MM.1S (cell line): ENCODE data around the gene SLC37A3.

Experiments used
- DNase-seq: peaks from one replicate; pipeline ENCODE4 v3.0.0-alpha.2; 2015
- H2AFZ ChIP-seq: fragments of 300-600 bp; sonication (generic); 2 replicates; pipeline ENCODE4 v1.6.0; 2016; ENCODE audit warnings: antibody characterized with exemption, low read length
- H3F3A ChIP-seq: fragments of 300-600 bp; sonication (generic); 2 replicates; pipeline ENCODE4 v1.6.1; 2016; ENCODE audit warnings: mild to moderate bottlenecking, antibody characterized with exemption, low read length, moderate library complexity, mixed read lengths; ENCODE audit not compliant: insufficient read depth
- H3K27ac ChIP-seq: fragments of 300-600 bp; sonication (generic); 2 replicates; pipeline ENCODE4 v1.5.1; 2016; ENCODE audit warnings: mild to moderate bottlenecking, low read length
- H3K27me3 ChIP-seq: fragments of 300-600 bp; sonication (generic); replicated peaks from 2 replicates; pipeline ENCODE4 v1.6.0; 2016; ENCODE audit warnings: low read length; ENCODE audit not compliant: insufficient read depth
- H3K36me3 ChIP-seq: fragments of 300-600 bp; sonication (generic); replicated peaks from 2 replicates; pipeline ENCODE4 v1.6.1; 2016; ENCODE audit warnings: mild to moderate bottlenecking, low read length, mixed read lengths; ENCODE audit not compliant: insufficient read depth
- H3K4me1 ChIP-seq: fragments of 300-600 bp; sonication (generic); 2 replicates; pipeline ENCODE4 v1.6.1; 2016; ENCODE audit warnings: low read length, mixed read lengths
- H3K4me2 ChIP-seq: fragments of 300-600 bp; sonication (generic); 2 replicates; pipeline ENCODE4 v1.6.0; 2016; ENCODE audit warnings: low read depth, low read length
- H3K4me3 ChIP-seq: fragments of 300-600 bp; sonication (generic); 2 replicates; pipeline ENCODE4 v1.5.1; 2016; ENCODE audit warnings: low read length, mixed read lengths
- H3K79me2 ChIP-seq: fragments of 300-600 bp; sonication (generic); 2 replicates; pipeline ENCODE4 v1.6.1; 2016; ENCODE audit warnings: mixed run types, low read length, mixed read lengths
- H3K9ac ChIP-seq: fragments of 300-600 bp; sonication (generic); 2 replicates; pipeline ENCODE4 v1.6.1; 2016; ENCODE audit warnings: low read length, mixed read lengths
- H3K9me2 ChIP-seq: fragments of 300-600 bp; sonication (generic); replicated peaks from 2 replicates; pipeline ENCODE4 v1.6.1; 2016; ENCODE audit warnings: mild to moderate bottlenecking, low read length, mixed read lengths; ENCODE audit not compliant: insufficient read depth
- H3K9me3 ChIP-seq: fragments of 300-600 bp; sonication (generic); replicated peaks from 2 replicates; pipeline ENCODE4 v1.6.1; 2016; ENCODE audit warnings: mild to moderate bottlenecking, low read length, mixed read lengths; ENCODE audit not compliant: insufficient read depth
- H4K20me1 ChIP-seq: fragments of 300-600 bp; sonication (generic); 2 replicates; pipeline ENCODE4 v1.6.1; 2016; ENCODE audit warnings: mild to moderate bottlenecking, low read length, moderate library complexity, mixed read lengths; ENCODE audit not compliant: insufficient read depth
- EZH2 ChIP-seq: fragments of 300-600 bp; sonication (generic); optimal IDR thresholded peaks from 2 replicates; pipeline ENCODE3; 2017; ENCODE audit warnings: low read depth, mild to moderate bottlenecking, antibody characterized with exemption, low read length, mixed read lengths
- EZH2phosphoT487 ChIP-seq: fragments of 300-600 bp; sonication (generic); IDR thresholded peaks from 2 replicates; pipeline ENCODE4 v1.6.1; 2018; ENCODE audit warnings: antibody characterized with exemption, low read length
- TF ChIP-seq, protein P1 (sequence below): fragments of 300-600 bp; sonication (generic); IDR thresholded peaks from 2 replicates; pipeline ENCODE4 v1.5.1; 2016; ENCODE audit warnings: antibody characterized with exemption, low read length, mixed read lengths

Gene SLC37A3

DNA sequence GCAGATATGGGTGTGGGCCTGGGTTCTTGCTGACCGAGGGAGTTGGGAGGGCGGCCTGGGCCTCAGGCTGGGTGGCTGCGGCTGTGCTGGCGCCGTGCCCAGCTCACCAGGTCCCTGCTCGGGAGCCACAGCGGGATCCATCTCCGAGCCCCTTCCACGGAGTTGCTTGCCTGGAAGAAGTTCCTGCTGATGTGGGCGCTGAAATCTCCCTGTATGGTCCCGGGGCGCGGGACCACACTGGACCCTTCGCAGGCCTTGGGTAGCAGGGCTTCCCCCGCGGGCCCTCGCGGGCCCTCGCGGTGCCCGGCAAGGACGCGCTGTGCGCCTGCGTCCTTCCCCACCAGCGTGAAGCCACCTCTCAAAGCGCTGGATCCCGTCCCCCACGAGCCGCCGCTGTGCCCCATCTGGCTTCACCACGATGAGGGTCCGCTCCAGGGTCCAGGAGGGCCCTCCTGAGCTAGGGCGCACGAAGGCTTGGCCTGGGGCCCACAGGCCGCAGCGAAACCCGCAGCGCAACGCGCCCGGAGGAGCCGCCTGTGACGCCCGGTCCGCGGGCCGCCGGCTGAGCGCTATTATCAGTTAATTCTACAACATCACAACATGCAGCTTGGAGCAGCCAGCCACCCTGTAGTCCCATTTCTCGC, 37.0 kb upstream of the SLC37A3 start:
- TF ChIP-seq EZH2 (no peak), EZH2phosphoT487 (no peak)
- TF ChIP-seq, protein P1, sequence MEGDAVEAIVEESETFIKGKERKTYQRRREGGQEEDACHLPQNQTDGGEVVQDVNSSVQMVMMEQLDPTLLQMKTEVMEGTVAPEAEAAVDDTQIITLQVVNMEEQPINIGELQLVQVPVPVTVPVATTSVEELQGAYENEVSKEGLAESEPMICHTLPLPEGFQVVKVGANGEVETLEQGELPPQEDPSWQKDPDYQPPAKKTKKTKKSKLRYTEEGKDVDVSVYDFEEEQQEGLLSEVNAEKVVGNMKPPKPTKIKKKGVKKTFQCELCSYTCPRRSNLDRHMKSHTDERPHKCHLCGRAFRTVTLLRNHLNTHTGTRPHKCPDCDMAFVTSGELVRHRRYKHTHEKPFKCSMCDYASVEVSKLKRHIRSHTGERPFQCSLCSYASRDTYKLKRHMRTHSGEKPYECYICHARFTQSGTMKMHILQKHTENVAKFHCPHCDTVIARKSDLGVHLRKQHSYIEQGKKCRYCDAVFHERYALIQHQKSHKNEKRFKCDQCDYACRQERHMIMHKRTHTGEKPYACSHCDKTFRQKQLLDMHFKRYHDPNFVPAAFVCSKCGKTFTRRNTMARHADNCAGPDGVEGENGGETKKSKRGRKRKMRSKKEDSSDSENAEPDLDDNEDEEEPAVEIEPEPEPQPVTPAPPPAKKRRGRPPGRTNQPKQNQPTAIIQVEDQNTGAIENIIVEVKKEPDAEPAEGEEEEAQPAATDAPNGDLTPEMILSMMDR: no peak
- DNase-seq: no peak
- Histone ChIP-seq H3K79me2 (no peaks in the 10 kb centered on the region), H3K27ac (no peak overlapping the region), H3F3A (no peaks in the 10 kb centered on the region), H3K36me3 (no peaks in the 10 kb centered on the region), H3K4me3 (no peak overlapping the region), H3K4me2 (no peak overlapping the region), H3K4me1 (no peaks in the 10 kb centered on the region), H3K9ac (no peak overlapping the region), H3K9me3 (no peaks in the 10 kb centered on the region), H3K9me2 (no peaks in the 10 kb centered on the region), H4K20me1 (no peaks in the 10 kb centered on the region), H3K27me3 (no peaks in the 10 kb centered on the region), H2AFZ (no peak overlapping the region)

DNA sequence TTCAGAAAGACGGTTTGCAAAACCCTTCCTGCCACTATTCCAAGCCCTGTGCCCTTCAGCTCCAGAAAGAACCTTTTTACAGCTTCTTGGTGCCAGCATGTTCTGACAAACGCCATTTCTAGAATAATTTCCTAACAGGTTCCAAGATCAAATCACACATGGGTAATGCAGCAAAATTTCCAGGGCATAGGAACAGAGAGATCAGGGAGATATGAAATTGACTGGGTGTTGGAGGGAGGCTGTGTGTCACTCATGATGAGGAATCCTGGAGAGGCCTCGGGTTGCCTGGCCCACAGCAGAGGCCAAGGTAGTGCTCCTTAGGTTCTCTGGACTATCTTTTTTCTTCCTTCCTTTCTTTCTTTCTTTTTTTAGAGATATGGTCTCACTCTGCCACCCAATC, 35.1 kb upstream of the SLC37A3 start:
- H3K27me3 ChIP-seq: no peaks in the 10 kb centered on the region; the same call in 1 of the 2 replicates
- no peak overlapping the region for H3K4me3 ChIP-seq
- H3K36me3 ChIP-seq: no peaks in the 10 kb centered on the region
- H3K4me2 ChIP-seq: no peak overlapping the region
- H4K20me1 ChIP-seq: no peaks in the 10 kb centered on the region
- no peak overlapping the region for H2AFZ ChIP-seq
- no peaks in the 10 kb centered on the region for H3K4me1 ChIP-seq
- H3K9me3 ChIP-seq: no peaks in the 10 kb centered on the region
- no peak overlapping the region for H3K27ac ChIP-seq
- DNase-seq: no peak
- no peak overlapping the region for H3K9ac ChIP-seq
- H3F3A ChIP-seq: no peaks in the 10 kb centered on the region
- no peaks in the 10 kb centered on the region for H3K9me2 ChIP-seq
- no peaks in the 10 kb centered on the region for H3K79me2 ChIP-seq
- TF ChIP-seq EZH2phosphoT487 (no peak), EZH2 (no peak)
- TF ChIP-seq, protein P1: no peak

DNA sequence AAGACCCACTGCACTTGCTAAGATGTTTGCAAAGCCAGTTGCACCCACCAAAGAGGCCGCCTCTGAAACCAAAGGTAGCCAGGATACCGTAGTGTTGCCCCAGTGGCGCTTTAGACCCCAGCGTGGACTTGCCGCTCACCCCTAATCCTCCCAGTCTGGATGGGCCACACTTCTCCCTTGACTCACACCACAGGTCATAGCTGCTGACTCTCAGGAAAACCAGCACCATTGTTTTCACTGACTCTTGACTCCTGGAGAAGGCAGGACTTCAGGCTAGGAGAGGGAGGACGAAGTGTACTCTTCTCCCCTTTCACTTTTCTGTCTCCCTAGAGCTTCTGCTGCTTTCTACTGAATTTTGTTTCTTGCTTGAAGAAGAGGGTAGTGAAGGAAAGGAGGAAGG, 27.8 kb upstream of the SLC37A3 start:
- no peak for DNase-seq
- Histone ChIP-seq H2AFZ (no peak overlapping the region), H4K20me1 (no peaks in the 10 kb centered on the region), H3K4me2 (no peak overlapping the region), H3K4me3 (no peak overlapping the region), H3K4me1 (no peaks in the 10 kb centered on the region), H3K27ac (no peak overlapping the region), H3K9ac (no peak overlapping the region), H3K9me2 (no peaks in the 10 kb centered on the region), H3K79me2 (no peaks in the 10 kb centered on the region), H3F3A (no peaks in the 10 kb centered on the region), H3K27me3 (no peaks in the 10 kb centered on the region; the same call in 1 of the 2 replicates), H3K36me3 (no peaks in the 10 kb centered on the region), H3K9me3 (no peaks in the 10 kb centered on the region)
- TF ChIP-seq, protein P1: no peak
